ENCODE results near the gene OSBP.

DNA sequence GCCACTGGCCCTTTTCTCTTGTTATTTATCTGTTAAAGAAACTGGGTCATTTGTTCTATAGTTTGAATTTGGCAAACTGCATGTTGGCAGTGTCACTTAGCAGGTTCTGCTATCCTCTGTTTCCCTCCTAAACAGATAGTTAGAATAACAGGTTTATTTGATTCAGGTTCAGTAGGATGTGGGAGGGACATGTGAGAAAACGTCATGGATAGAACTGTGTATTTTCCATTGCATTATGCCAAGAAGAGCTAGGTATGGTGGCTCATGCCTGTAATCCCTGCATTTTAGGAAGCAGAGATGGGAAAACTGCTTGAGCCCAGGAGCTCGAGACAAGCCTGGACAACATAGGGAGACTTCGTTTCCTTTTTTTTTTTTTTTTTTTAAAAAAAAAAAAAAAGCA, 29.0 kb upstream of the OSBP start:
- TF ChIP-seq, protein P1, sequence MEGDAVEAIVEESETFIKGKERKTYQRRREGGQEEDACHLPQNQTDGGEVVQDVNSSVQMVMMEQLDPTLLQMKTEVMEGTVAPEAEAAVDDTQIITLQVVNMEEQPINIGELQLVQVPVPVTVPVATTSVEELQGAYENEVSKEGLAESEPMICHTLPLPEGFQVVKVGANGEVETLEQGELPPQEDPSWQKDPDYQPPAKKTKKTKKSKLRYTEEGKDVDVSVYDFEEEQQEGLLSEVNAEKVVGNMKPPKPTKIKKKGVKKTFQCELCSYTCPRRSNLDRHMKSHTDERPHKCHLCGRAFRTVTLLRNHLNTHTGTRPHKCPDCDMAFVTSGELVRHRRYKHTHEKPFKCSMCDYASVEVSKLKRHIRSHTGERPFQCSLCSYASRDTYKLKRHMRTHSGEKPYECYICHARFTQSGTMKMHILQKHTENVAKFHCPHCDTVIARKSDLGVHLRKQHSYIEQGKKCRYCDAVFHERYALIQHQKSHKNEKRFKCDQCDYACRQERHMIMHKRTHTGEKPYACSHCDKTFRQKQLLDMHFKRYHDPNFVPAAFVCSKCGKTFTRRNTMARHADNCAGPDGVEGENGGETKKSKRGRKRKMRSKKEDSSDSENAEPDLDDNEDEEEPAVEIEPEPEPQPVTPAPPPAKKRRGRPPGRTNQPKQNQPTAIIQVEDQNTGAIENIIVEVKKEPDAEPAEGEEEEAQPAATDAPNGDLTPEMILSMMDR (IDR thresholded peaks at IDR 0.05; ENCODE audit: low read depth, low read length, missing input control): no peak
- TF ChIP-seq RAD21 (IDR thresholded peaks at IDR 0.05) (no peak), SP1 (IDR thresholded peaks at IDR 0.05) (no peak), YY1 (IDR thresholded peaks at IDR 0.05) (no peak), RXRA (IDR thresholded peaks at IDR 0.05) (no peak), TAF1 (conservative IDR thresholded peaks at IDR 0.05) (no peak), FOXA1 (IDR thresholded peaks at IDR 0.05) (no peak), EGR1 (IDR thresholded peaks at IDR 0.05; ENCODE audit: low read depth in 2 of 2) (no peak), GABPA (IDR thresholded peaks at IDR 0.05 in 1 of 2, conservative IDR thresholded peaks at IDR 0.05 in 1 of 2) (no peak)
- TF ChIP-seq, protein P2, sequence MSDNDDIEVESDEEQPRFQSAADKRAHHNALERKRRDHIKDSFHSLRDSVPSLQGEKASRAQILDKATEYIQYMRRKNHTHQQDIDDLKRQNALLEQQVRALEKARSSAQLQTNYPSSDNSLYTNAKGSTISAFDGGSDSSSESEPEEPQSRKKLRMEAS (IDR thresholded peaks at IDR 0.05): no peak
- TF ChIP-seq, protein P3, sequence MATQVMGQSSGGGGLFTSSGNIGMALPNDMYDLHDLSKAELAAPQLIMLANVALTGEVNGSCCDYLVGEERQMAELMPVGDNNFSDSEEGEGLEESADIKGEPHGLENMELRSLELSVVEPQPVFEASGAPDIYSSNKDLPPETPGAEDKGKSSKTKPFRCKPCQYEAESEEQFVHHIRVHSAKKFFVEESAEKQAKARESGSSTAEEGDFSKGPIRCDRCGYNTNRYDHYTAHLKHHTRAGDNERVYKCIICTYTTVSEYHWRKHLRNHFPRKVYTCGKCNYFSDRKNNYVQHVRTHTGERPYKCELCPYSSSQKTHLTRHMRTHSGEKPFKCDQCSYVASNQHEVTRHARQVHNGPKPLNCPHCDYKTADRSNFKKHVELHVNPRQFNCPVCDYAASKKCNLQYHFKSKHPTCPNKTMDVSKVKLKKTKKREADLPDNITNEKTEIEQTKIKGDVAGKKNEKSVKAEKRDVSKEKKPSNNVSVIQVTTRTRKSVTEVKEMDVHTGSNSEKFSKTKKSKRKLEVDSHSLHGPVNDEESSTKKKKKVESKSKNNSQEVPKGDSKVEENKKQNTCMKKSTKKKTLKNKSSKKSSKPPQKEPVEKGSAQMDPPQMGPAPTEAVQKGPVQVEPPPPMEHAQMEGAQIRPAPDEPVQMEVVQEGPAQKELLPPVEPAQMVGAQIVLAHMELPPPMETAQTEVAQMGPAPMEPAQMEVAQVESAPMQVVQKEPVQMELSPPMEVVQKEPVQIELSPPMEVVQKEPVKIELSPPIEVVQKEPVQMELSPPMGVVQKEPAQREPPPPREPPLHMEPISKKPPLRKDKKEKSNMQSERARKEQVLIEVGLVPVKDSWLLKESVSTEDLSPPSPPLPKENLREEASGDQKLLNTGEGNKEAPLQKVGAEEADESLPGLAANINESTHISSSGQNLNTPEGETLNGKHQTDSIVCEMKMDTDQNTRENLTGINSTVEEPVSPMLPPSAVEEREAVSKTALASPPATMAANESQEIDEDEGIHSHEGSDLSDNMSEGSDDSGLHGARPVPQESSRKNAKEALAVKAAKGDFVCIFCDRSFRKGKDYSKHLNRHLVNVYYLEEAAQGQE (IDR thresholded peaks at IDR 0.05): no peak
- TF ChIP-seq, protein P4, sequence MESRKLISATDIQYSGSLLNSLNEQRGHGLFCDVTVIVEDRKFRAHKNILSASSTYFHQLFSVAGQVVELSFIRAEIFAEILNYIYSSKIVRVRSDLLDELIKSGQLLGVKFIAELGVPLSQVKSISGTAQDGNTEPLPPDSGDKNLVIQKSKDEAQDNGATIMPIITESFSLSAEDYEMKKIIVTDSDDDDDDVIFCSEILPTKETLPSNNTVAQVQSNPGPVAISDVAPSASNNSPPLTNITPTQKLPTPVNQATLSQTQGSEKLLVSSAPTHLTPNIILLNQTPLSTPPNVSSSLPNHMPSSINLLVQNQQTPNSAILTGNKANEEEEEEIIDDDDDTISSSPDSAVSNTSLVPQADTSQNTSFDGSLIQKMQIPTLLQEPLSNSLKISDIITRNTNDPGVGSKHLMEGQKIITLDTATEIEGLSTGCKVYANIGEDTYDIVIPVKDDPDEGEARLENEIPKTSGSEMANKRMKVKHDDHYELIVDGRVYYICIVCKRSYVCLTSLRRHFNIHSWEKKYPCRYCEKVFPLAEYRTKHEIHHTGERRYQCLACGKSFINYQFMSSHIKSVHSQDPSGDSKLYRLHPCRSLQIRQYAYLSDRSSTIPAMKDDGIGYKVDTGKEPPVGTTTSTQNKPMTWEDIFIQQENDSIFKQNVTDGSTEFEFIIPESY (IDR thresholded peaks at IDR 0.05): no peak
